ENCODE results near the gene PRM2.

Gene PRM2

DNA sequence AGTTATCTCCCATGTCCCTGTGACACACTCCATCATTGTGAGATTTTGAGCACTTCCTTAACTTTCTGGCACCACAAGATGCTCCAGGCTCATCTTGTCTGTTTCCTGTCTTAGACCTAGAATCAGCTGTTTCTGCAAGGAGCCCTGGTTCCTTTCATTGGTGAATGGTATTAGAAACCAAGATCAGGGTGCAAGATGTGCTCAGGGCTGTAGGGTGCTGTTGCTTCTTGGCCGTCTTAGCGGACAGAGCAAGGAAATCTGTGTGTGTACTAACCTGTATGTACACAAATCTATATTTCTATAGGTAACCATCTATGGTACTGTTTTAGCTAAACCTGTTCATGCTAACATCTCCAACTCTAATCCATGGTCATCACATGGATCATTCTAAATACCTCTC, 12.9 kb upstream of the PRM2 start:
- no peak for DNase-seq

DNA sequence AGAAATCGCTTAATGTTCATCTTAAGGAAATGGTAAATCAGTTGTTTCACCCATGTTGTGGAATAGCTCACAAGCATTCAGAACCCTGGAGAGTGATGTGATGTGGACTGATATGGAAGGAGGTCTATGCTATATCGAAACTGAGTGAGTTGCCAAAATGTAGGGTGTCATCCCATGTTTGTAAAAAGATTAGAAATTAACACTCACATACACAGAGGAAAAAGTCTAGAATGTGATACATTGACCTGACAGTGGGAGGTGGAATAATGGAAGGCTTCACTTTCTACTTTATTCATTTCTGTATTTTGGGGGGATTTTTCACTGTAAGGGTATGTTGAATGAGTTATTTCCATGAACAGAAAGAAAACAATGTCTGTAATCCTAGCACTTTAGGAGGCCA, 9.6 kb upstream of the PRM2 start:
- no peak for DNase-seq

DNA sequence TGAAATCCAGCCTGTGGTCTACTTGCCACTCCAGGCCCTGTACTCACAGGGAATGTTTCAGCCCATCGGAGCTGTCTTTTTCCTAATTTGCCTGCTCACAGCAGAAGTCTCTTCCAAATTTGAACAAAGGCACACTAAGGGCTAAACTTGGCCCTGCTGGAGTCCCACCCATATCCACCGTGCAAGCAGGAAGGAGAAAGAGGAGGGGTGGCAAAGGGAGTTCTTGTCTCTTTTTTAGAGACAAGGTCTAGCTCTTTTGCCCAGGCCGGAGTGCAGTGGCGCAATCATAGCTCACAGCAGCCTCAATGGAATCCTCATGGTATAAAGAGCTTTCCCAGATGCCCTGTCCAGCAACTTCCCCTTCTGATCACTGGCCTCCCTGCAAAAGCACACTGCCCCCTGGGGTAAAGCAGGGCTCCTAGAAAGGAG, 7.6 kb upstream of the PRM2 start:
- no peak for DNase-seq

DNA sequence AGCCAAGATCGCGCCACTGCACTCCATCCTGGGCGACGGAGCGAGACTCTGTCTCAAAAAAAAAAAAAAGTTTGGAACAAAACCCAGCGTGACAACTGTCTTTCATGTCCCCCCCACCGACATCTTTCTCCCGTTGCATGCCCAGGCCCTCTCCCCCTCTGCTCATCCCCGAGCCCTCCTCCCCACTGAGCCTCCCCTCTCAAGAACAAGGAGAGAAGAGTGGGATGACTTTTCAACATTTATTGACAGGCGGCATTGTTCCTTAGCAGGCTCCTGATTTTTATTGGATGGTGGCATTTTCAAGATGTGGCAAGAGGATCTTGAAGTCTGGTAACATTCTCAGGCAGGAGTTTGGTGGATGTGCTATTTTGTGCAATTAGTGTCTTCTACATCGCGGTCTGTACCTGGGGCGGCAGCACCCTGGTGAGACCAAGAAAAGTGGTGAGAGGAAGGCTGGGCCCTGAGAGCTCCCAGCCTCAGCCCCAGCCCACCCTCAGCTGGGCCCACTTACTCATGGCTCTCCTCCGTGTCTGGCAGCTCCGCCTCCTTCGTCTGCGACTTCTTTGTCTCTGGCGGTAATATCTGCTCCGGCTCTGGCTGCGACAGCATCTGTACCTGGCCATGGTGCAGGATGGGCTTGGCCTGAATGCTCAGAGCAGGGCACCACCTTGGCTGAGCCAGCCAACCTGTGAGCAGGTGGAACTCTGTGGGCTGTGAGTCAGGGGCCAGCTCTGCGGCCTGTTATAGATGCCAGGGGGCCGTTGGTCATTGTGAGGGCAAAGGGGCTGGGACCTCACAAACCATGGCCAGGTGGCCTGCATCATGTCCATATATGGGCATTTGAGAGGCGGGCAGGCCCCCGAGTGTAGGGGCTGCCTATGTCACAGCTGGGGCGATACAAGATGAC, 4.6 kb upstream of the PRM2 start, which contains the start of gene PRM1:
Gene PRM1, minus strand, starts transcription at position 715 of the 907 bp plus-strand sequence. Its CDS starts 92 bp downstream, at position 623.
- no peak for DNase-seq

DNA sequence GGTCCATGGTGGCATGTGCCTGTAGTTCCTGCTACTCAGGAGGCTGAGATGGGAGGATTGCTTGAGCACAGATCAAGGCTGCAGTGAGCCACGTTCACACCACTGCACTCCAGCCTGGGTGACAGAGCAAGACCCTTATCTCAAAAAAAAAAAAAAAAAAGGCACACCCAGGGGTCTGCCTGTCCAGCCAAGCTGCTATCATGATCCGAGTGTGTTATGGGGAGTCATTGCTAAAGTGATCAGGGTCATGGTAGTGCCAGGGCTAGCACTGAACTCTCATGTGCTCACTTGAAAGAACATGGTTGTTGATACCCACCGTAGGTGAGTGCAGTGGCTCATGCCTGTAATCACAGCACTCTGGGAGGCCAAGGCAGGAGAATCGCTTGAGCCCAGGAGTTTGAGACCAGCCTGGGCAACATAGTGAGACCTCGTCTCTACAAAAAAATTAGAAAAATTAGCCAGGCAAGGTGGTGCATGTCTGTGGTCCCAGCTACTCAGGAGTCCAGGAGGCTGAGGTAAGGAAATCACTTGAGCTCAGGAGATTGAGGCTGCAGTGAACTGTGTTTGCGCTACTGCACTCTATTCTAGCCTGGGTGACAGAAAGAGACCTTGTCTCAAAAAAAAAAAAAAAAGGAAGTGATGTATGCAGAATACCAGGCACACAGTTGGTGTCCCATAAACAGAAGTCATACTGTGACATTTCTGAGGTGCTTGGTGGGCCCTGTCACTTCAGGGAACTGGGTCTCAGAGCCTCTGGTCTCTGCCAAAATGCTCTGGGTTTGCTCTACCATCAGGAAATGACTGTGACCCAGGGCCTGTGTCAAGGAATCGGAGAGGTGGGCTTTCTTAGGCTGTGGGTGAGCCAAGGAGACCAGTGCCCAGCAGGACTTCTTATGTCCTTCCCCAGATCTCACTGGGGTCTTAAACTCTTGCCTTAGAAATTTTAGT, 2.7 kb upstream of the PRM2 start:
- DNase-seq: no peak

DNA sequence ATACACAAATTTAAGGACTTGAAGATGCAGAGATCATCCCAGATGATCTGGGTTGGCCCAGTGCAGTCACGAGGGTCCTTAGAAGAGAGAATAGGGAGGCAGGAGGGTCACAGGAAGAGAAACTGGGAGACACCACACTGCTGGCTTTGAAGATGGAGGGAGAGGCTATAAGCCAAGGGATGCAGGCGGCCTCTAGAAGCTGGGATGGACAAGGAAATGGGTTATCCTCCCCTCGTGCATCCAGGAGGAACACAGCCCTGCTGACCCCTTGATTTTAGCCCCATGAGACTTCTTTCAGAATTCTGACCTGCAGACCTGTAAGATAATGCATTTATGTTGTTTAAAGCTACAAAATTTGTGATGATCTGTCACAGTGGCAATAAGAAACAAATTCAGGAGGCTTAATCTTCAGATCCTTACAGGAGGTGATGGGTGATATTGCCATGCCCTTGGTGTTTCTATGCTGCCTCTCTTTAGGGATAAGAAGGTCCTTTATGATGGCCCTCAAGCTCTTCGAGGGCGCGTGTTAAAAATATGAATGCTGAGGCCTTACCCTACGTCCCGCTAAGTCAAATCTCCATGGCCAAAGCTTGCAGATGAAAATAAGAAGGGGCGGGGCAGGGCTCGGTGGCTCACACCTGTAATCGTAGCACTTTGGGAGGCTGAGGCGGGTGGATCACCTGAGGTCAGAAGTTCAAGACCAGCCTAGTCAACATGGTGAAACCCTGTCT, 1.5 kb upstream of the PRM2 start:
- no peak for DNase-seq

DNA sequence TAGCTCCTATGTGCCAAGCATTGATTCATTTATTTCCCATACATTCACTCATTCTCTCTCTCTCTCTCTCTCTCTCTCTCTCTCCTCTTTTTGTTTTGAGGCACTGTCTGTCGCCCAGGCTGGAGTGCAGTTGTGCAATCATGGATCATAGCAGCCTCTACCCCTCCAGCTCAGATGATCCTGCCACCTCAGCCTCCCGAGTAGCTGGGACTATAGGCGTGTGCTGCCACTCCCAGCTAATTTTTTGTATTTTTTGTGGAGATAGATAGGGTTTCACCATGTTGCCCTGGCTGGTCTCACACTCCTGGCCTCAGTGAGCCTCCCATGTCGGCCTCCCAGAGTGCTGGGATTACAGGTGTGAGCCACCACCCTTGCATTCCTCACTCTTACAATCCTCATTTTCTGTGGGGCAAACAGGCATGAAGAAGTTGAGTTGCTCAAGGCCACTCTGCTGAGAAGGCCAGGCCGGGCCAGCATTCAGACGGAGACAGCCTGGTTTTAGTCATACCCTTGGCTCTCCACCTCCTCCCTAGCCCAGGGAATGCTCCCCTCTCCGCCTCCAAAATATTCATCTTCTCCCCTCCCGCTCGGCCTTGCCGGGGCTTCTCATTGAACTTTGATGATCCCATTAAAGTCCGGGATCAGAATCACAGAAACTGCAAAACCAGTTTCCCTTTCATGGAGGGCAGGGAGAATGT, 765 bp upstream of the PRM2 start:
- DNase-seq: no peak

DNA sequence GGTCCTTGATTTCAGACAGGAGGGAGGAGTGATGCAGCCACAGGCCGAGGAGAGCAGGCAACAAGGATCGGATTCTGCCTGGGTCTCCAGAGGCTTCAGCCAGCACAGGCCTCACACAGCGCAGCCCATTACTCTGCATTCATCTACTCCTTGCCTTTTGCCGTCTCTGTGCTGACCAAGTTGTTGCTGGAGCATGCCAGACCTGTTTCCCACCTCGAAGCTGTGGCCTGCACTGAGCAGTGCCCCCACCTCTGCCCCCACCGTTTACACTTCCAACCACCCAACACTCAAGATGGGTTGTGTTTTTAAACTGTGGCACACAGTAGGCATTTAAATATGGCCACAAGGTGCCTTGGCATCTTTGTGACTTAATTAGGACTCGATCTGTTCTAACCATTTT, 1.3 kb downstream of the PRM2 start:
- DNase-seq: no peak

DNA sequence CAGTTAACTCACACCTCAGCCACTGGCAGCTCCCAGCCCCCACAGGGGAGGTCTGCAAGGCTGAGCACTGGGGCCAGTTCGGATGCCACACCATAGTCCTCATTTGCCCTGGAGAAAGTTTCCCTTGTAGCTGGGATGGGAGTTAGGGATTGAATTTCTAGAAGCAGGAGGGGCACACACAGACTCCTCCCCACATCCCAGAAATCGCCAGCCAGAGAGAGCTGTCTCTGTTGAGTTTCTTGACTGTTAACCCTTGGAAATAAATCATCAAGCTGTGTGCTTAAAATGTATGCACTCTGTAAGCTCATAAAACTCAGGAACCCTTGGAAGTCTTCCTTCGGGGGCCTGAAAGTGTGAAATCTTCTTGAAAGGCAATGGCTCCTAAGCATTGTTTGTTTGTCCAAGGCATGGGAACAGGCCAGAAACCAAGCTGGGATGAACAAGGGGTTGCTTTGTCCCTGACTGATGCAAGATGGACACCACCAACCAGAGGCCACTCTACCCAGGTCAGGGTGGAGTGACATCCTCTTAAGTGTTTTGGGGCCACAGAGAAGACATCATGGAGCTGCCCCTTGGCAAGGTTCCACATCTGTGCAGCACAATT, 2.5 kb downstream of the PRM2 start:
- no peak for DNase-seq

DNA sequence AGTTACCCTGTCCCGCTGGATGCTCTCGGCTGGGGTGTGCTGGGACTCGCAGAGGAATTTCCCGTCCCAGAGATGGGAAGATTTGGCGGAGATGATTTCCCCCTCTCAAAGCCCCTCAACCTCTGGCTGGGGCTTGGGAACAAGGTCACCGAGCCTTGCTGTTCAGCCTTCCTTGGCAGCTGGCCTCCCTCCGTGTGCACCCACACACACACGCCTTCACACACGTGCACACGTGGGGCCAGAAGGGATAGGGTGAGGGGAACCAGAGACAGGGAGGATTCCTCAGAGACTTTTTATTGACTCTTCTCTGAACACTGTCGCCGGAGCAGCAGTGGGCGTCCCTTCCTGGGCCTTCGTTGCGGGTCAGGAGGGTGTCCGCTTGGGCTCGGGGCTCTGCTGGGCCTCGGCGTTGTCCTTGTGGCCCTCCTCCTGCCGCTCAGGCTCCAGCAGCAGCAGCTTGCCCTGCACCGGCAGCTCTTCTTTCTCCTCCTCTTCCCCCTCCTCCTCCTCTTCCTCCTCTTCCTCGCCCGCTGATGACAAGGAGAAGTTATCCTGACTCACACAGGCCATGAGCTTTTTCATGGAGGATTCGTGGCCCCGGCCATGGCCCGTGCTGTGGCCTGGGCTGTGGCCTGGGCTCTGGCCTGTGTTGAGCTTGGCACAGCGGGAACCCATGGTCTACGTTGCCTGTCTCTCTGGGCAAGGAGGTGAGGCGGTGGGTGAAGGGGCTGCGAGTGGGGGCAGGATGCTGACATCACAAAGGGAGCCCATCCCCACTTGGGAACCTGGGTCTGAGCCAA, 3.2 kb downstream of the PRM2 start, which contains the start of gene PRM3:
Gene PRM3, minus strand, starts transcription at position 709 of the 800 bp plus-strand sequence. Its CDS starts 34 bp downstream, at position 675.
- DNase-seq: no peak

DNA sequence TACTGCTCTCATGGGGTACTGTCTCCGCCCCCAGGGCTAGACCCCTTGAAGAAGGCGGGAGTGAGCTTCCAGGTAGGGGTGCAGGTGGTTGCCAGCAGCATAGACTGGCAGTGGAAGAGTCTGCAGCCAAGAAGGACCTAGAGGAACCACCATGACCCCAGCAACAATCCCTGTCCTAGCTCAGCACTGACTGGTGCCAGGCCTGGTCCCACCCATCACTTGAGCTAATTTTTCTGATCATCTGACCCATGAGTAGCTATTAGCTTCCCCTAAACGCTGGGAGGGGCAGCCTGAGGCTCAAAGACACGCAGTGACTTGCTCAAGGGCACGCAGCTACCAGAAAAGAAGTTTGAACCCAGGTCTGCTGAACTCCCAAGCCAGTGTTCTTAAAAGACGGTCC, 3.8 kb downstream of the PRM2 start:
- DNase-seq: no peak

DNA sequence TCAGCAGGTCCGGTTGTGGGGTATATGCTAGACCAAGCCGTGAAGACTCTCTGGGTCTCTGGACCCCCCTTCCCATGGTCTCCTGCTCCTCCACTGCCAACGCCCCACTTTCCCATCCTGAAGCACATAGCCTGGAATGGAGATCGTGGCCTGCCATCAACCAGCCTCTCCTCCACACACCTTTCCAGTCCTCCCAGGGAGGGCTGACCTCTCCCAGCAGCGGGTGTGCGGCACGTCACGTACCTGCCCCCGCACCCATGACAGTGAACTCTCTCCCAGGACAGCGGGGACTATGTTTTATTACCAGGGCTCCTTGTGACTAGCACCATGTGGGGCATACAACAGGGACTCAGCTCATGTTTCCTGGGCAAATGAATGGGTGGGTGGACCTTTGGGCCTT, 4.7 kb downstream of the PRM2 start:
- DNase-seq: no peak

DNA sequence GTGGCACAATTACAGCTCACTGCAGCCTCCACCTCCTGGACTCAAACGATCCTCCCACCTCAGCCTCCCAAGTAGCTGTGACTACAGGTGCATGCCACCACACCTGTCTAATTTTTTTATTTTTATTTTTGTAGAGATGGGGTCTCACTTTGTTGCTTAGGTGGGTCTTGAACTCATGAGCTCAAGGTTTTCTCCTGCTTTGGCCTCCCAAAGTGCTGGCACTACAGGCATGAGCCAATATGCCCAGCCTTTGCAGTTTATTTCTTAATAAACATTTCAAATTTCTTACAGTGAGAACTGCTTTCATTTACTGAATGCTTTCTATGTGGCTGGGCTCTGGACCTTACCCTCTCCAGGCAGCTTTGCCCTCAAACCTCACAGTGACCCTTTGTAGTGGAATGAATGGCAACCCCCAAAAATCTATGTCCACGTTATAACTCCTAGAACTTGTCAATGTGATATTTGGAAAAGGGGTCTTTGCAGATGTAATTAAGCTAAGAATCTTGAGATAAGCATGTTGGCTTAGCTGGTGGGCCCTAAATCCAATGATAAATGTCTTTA, 5.6 kb downstream of the PRM2 start:
- no peak for DNase-seq

DNA sequence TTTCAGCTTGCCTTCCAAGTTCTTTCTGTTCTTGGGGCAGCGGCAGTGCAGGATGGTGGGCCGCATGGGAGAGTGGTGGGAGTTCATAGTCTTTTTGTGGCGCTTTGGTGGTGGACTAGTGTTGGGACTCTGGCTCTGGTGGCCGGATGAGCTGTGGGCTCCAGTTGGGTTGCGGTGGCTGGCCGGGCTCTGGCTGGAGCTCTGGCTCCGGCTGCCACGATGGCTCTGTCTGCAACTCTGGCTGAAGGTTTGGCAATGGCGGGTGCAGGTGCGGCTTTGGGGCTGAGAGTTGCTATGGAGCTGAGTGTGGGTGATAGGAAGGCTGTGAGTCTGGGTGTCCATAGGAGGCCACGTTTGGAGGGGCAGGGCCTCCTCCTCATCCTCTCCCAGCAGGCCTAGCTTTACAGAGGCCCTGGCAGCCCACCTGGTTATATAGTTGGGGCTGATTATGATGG, 7.3 kb downstream of the PRM2 start, which contains the start of gene TNP2:
Gene TNP2, minus strand, starts transcription at position 405 of the 455 bp plus-strand sequence. Its CDS starts 63 bp downstream, at position 342.
- DNase-seq: no peak

DNA sequence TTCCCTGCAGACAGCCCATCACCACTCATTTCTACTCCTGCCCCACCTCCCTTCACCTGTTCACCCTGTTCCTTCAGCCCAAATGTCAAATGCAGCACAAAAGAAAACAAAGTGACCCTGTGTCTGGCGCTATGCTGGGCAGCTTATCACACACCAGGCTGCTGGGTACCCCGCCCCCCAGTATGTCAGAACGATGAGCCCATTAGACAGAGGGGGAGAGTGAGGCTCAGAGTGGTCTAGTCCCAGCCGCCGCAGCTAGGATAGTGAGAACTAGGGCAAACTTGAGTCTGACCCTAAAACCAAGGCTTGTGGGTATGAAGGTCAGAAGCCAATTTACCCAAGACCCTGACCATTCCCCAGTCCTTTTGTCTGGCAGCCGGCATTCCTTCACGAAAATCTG, 11.2 kb downstream of the PRM2 start:
- DNase-seq: no peak

DNA sequence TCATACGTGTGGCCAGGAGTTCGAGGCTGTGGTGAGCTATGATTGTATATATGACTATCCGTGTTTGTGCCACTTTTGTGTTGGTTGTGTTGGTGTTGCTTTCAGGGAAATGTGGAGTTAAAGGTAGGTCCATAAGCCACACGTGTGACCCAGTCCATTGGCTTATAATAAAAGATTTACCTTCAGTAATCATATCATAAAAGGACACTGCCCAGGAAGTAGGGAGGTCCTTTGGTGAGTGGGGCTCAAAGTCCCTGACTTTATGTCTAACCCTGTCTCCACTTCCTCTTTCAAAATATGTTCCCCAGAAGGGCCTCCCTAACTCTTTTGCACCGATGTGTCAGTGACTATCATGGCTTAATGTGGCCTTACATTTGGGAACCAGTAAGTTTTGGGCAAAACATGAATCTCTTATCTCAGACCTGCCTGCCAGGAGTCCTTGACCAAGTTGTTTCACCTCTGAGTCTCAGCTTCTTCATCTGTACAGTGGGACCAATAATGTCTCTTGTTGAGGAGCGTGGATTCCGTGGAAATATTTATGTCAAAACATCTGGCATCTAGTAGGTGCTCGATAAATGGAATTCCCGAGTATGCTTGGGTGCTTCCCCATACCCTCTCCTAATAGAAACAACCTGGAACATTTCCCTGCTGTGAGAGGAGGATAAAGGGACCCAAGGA, 12.0 kb downstream of the PRM2 start:
- no peak for DNase-seq

DNA sequence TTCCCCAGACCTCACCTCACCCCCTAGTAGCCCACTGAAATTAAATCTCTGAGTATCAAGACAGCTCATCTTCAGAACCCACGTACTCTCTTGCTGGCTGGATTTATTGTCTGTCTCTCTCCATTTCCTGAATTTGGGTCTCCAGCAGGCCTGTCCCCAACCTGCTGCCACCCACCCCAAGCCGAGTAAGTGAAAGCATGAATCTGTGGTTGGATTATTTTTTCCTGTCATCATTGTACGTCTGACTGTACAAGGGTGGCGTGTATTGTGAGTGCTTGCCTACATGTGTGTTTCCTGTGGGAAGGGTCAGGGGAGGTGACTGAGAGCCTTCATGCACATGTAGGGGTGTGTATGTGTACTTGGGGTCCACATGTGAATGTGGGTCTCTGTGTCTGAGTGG, 12.5 kb downstream of the PRM2 start:
- DNase-seq: no peak

DNA sequence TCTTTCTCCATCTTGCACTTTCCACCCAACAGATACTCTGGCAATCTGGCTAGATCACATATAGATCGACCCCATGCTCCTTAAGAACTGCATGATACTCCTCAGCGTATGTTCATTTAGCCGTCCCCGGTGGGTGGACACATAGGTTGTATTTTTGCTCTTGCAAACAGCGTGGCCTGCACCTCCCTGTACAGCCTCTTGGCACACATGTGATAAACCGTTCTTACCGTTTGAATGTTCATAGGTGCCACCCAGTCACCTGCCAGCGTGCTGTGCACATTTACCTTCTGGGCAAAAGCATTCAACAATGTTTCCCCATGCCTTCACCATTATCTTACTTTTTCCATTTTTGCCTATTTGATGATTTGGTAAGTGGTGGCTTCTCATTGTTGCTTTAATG, 13.4 kb downstream of the PRM2 start:
- no peak for DNase-seq

DNA sequence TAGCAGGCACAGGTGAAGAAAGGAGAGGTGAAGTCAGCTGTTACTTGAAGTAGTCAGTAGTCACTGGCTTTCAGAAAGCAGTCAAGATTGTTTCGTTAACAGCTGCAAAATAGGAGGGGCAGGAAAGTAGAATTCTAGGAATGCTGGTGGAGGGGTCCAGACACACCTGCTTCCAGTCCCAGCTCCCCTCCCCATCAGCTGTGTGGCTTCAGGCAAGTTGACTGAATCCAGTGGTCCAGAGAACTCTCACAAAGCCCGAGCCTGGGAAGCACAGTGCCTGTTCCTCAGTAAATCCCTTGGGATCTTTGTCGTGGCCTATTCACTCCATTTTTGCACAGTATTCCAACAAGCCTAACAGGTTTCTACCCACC, 15.7 kb downstream of the PRM2 start:
- DNase-seq: no peak

All from activated naive CD4-positive, alpha-beta T cell (primary cell).